Measurements from ENCODE around the gene TMEM266. TPM values are rescaled to one million over a fixed set of nuclear protein-coding genes. Genes with fewer than 3 reads are reported as not detected.

TMEM266 gene
- total RNA-seq, 4 donors from 2014 or later, result 1.4 to 3.1 (median 2.3) TPM

- TF ChIP-seq EP300 (IDR thresholded peaks at IDR 0.05) (no peak), POLR2AphosphoS5 (IDR thresholded peaks at IDR 0.05) (no peak), POLR2A (IDR thresholded peaks at IDR 0.05) (no peak)
- TF ChIP-seq, protein P1, sequence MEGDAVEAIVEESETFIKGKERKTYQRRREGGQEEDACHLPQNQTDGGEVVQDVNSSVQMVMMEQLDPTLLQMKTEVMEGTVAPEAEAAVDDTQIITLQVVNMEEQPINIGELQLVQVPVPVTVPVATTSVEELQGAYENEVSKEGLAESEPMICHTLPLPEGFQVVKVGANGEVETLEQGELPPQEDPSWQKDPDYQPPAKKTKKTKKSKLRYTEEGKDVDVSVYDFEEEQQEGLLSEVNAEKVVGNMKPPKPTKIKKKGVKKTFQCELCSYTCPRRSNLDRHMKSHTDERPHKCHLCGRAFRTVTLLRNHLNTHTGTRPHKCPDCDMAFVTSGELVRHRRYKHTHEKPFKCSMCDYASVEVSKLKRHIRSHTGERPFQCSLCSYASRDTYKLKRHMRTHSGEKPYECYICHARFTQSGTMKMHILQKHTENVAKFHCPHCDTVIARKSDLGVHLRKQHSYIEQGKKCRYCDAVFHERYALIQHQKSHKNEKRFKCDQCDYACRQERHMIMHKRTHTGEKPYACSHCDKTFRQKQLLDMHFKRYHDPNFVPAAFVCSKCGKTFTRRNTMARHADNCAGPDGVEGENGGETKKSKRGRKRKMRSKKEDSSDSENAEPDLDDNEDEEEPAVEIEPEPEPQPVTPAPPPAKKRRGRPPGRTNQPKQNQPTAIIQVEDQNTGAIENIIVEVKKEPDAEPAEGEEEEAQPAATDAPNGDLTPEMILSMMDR (IDR thresholded peaks at IDR 0.05), result no peak
- Histone ChIP-seq H3K36me3 (peaks cover 12% of the 10 kb centered on the region), H3K4me3 (no peak overlapping the region), H3K27ac (no peak overlapping the region), H3K9me3 (no peaks in the 10 kb centered on the region), H3K27me3 (no peaks in the 10 kb centered on the region), H3K4me1 (peaks cover 13% of the 10 kb centered on the region)
- no peak for DNase-seq (ENCODE audit: low spot score in 2 of 2)
- WGBS, result 42% methylated on average over 1 of the region's 1 CpG
Measured at GRCh38 chr15:76233921-76234320, 174.1 kb downstream of the TMEM266 start.

- H3K4me3 ChIP-seq, result no peak overlapping the region
- H3K4me1 ChIP-seq, result peaks cover 13% of the 10 kb centered on the region
- no peak for DNase-seq (ENCODE audit: low spot score in 2 of 2)
- WGBS, result 41% methylated on average over 4 of the region's 4 CpGs
- no peaks in the 10 kb centered on the region for H3K9me3 ChIP-seq
- no peak overlapping the region for H3K27ac ChIP-seq
- TF ChIP-seq EP300 (IDR thresholded peaks at IDR 0.05), result no peak
- TF ChIP-seq, protein P1 (IDR thresholded peaks at IDR 0.05), result no peak
- no peak for TF ChIP-seq POLR2AphosphoS5 (IDR thresholded peaks at IDR 0.05)
- TF ChIP-seq POLR2A (IDR thresholded peaks at IDR 0.05), result no peak
- peaks cover 8% of the 10 kb centered on the region for H3K36me3 ChIP-seq
- no peaks in the 10 kb centered on the region for H3K27me3 ChIP-seq
Measured at GRCh38 chr15:76234337-76234889, 174.6 kb downstream of the TMEM266 start.

DNA sequence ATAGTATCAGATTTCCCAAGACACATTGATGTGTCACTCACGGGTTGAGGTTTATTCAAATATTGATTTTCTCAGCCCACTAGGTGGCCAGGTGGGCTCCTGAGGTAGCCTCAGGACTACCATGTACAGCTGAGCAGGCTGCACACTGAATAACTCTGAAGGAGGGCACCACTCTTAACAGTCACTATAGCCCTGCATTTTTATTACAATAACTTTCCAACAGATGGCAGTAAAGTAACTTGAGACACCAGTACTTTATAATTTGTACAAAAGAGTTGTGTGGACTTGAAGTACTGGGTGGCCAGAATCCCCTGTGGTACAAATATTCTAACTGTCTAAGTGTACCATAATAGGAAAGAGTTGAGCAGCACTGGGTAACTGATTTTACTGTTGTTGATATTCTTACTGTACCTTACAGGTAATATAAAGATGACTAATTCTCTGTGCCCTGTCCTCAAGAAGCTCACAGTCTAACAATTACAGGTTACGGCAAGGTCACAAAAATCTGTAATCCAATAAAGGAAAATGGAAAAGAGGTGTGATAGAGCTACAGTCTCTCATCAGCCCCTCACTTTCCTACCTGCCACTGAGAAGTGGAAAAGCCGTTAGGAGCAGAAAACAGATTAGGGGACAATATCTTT is 175.5 kb downstream of the TMEM266 start:
- Histone ChIP-seq H3K27me3 (no peaks in the 10 kb centered on the region), H3K27ac (no peak overlapping the region), H3K4me3 (no peak overlapping the region), H3K9me3 (no peaks in the 10 kb centered on the region), H3K36me3 (peaks cover 8% of the 10 kb centered on the region), H3K4me1 (peaks cover 13% of the 10 kb centered on the region)
- DNase-seq (ENCODE audit: low spot score in 2 of 2), result no peak
- 75% methylated on average over 3 of the region's 3 CpGs for WGBS
- no peak for TF ChIP-seq EP300 (IDR thresholded peaks at IDR 0.05)
- TF ChIP-seq, protein P1 (IDR thresholded peaks at IDR 0.05), result no peak
- no peak for TF ChIP-seq POLR2AphosphoS5 (IDR thresholded peaks at IDR 0.05)
- no peak for TF ChIP-seq POLR2A (IDR thresholded peaks at IDR 0.05)

DNA sequence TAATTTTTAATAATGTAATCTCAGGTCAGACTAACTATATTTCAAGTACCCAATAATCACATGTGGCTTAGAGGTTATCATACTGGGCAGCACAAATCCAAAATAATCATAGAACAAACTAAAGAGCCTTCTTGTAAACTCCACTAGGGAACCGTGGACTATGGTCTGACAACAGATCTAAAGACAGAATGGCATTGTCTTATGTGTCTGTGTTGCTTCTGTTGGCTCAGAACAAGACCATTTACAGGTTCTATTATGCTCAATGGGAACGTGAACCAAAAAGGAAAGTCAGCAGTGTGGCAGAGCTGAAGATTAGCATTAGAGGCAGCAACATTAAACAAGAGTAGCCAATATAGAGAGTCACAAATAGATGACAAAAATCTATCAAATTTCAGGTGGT is 176.6 kb downstream of the TMEM266 start:
- no peak for DNase-seq (ENCODE audit: low spot score in 2 of 2)
- TF ChIP-seq, protein P1 (IDR thresholded peaks at IDR 0.05), result no peak
- TF ChIP-seq EP300 (IDR thresholded peaks at IDR 0.05) (no peak), POLR2A (IDR thresholded peaks at IDR 0.05) (no peak), POLR2AphosphoS5 (IDR thresholded peaks at IDR 0.05) (no peak)
- WGBS, result 81% methylated on average over 2 of the region's 2 CpGs
- H3K36me3 ChIP-seq, result no peaks in the 10 kb centered on the region
- peaks cover 13% of the 10 kb centered on the region for H3K4me1 ChIP-seq
- H3K9me3 ChIP-seq, result no peaks in the 10 kb centered on the region
- H3K27ac ChIP-seq, result no peak overlapping the region
- H3K27me3 ChIP-seq, result no peaks in the 10 kb centered on the region
- no peak overlapping the region for H3K4me3 ChIP-seq

- H3K27me3 ChIP-seq, result no peaks in the 10 kb centered on the region
- no peaks in the 10 kb centered on the region for H3K9me3 ChIP-seq
- H3K27ac ChIP-seq, result no peak overlapping the region
- peaks cover 8% of the 10 kb centered on the region for H3K36me3 ChIP-seq
- WGBS, result 35% methylated on average over 1 of the region's 1 CpG
- no peak for TF ChIP-seq POLR2AphosphoS5 (IDR thresholded peaks at IDR 0.05)
- TF ChIP-seq, protein P1 (IDR thresholded peaks at IDR 0.05), result no peak
- no peak for TF ChIP-seq POLR2A (IDR thresholded peaks at IDR 0.05)
- no peak for TF ChIP-seq EP300 (IDR thresholded peaks at IDR 0.05)
- no peak overlapping the region for H3K4me3 ChIP-seq
- H3K4me1 ChIP-seq, result peaks cover 4% of the 10 kb centered on the region
- DNase-seq (ENCODE audit: low spot score in 2 of 2), result no peak
Measured at GRCh38 chr15:76239786-76240185, 180.0 kb downstream of the TMEM266 start.

All from suprapubic skin (tissue), 4 donors.